ENCODE results near the gene EIF3A.

The EIF3A gene

GRCh38 chr10:119005362-119006043, 75.1 kb downstream of the EIF3A start:
- no peak for DNase-seq (ENCODE audit: low read depth)

GRCh38 chr10:119003572-119004289, 76.9 kb downstream of the EIF3A start:
- no peak for DNase-seq (ENCODE audit: low read depth)

DNA sequence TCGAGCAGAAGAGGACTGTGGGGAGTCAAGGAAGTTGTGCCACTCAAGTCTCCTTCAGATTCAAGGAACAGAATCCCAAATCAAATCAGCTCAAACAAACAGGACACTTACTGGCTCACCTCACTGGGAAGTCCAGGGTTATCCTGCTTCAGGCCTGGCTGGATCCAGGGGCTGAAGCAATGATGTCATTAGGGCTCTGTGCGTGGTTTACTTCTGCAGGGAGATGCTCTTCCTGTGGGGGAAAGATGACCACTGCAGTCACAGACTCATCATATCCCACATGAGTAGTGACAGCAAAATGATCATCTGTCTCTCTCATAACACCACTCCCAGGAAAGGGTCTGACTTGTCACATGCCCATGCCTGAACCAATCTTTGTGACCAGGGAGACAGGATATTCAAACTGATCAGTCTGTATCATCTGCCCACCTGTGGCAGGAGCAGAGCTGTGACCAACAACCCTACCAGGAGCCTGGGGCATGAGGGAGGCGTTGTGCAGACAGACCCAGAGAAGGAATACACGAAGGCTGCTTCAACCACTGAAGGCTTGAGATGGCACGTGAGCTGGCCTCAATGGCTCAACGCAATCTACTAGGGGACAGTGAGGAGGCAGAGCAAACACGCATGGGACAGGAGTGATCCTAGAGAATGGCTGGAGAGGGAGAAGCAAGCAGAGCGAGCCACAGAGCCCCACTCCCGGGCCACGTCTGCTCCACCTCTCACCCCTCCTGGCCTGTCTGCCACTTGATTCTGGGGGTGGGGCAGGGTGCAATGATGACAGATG, 78.7 kb downstream of the EIF3A start:
- no peak for DNase-seq (ENCODE audit: low read depth)

DNA sequence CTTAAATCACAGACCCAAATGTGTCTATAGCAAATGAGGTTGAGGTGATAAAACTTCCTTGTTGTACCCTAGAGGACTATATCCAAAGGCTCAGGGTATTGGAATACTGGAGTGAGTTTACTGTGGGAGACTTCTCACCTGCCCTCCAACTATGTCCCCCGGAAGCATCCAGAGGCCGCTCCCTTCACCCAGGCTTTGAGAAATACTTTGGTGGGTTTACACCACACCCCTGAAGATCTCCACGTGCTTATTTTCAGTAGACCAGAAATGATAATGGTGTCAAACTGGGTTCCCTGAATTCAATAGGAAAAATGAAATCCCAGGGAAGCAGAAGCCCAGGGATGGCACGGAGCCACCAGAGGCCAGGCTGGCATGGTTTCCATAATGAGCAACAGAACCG, 82.4 kb downstream of the EIF3A start:
- DNase-seq (ENCODE audit: low read depth) = no peak

- DNase-seq (ENCODE audit: low read depth) = no peak
Observed at GRCh38 chr10:118997379-118997778, 83.2 kb downstream of the EIF3A start.

DNA sequence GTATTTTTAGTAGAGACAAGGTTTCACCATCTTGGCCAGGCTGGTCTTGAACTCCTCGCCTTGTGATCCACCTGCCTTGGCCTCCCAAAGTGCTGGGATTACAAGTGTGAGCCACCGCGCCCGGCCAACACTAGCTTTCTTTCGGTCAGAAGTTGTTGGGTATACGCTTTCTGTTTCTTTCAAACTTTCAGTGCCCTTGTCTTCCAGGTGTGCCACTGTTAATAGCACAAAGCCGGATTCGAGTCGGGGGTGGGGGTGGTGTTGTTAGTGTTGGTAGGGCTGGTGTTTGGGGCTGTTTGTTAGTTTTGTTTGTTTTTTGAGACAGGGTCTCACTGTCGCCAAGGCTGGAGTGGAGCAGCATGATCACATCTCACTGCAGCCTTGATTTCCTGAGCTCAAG, 84.9 kb downstream of the EIF3A start:
- no peak for DNase-seq (ENCODE audit: low read depth)

DNA sequence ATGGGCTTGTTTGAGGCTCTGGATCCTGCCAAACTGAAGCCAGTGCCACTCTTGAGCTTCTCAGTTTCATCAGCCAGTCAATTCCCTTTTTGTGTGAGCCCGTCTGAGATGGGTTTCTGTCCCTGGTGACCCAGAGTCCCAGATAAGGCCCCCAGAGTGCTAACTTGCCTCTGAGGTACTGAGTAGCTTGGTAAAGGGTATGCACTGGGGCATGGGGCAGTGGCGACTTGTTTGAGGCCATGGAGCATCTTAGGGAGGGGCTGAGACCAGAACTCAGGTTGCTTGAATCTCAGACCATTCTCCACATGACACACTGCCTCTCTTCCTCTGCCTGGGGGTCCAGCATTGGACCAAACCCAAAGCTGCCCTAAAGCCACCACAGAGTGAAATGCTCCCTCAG, 86.3 kb downstream of the EIF3A start:
- DNase-seq (ENCODE audit: low read depth) = no peak

DNA sequence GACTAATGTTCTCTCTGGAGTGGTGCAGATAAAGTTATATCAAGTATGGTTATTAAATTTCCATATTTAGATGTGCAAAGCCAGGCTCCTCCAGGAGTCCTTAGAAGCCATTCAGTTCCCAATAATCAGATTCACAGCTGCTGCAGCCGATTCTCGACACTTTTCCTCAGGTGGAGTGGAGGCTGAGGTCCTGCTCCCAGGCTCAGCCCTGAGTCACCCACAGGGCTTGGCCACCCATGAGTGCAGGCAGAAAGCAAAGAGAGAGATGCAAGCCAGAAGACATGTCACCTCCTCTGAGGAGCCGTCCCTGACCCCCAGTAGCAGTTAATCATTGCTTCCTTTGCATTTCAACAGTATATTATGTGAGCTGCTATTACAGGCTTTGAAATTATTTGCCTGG, 87.4 kb downstream of the EIF3A start:
- no peak for DNase-seq (ENCODE audit: low read depth)

DNA sequence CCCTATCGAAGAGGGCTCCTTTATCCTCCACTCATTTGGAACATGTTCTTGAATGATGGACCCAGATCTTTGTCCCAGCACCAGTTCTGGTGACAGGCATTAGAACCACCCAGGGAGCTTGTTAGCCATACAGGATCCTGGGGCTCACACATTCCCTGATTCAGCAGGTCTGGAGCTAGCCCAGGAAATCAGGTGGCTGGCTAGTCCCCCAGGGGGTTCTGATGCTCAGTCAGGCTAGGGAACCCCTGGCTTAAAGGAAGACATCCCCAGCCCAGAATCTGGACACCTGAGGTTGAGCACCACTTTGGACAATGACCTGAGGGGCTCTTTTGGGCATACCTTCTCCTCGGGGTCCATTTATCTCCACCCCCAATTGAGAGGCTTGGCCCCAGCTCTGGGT, 88.1 kb downstream of the EIF3A start:
- DNase-seq (ENCODE audit: low read depth) = no peak

DNA sequence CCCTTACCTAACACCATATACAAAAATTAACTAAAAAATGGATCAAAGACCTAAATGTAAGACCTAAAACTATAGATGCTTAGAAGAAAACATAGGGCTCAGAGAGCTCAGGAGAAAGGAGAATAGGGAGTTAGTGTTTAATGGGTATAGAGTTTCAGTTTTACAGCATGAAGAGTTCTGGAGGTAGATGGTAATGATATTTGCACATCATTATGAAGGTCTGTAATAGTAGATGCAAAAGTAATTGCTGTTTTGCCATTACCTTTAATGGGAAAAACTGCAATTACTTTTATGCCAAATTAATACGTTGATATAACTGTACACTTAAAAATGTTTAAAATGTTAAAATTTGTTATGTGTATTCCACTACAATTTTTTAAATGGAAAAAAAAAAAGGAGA, 90.3 kb downstream of the EIF3A start:
- no peak for DNase-seq (ENCODE audit: low read depth)

- no peak for DNase-seq (ENCODE audit: low read depth)
Observed at GRCh38 chr10:118986815-118987790, 93.5 kb downstream of the EIF3A start.

DNA sequence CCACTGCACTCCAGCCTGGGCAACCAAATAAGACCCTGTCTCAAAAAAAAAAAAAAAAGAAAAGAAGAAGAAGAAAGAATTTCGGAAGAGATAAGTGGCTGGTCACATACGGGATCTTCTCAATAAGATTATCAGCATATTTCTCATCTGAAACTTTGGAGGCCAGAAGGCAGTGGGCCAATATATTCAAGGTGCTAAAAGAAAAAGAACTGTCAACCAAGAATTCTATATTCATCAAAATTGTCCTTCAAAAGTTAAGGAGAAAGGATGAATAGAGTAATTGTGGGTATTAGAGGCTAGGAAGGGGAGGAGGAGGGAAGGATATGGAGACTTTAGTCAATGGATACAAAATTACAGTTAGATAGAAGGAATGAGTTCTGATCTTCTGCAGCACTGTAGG, 95.0 kb downstream of the EIF3A start:
- DNase-seq (ENCODE audit: low read depth) = no peak

Data from activated gamma-delta T cell treated with anti-CD3 and anti-CD28 coated beads, Interleukin-2, amount 50 U/mL, for 16 hours (primary cell).